Measurements from ENCODE around the gene SLC4A1AP. TPM values are rescaled to one million over a fixed set of nuclear protein-coding genes. Genes with fewer than 3 reads are reported as not detected.
A peak's percentile ranks its signal among the peaks of the same experiment; 100 is the strongest.
"Not testable (repeated sequence)": the region's sequence is repeated elsewhere in the genome, so short reads cannot be mapped to it uniquely, and the experiment has no call there.

The SLC4A1AP gene
- total RNA-seq, 1 experiment from 2014 or later: 20.9 TPM

DNA sequence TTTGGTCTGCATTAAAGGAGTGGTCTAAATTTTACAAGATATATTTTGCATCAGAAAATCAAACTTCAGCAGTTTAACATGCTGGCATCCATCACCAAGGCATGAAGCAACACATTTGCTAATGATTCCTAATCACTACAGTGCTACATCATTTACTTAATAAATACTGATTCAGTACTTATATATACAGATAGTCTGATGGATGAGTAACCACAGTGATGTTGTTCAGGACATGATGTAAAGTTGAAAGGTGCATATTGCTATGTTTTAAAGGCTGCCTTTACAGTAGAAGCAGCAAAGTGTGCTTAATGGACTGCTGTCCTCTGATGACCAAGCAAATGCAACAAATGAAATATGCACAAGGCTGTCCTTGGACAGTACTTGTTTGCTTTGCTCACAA, 11.3 kb upstream of the SLC4A1AP start:
- no peak for DNase-seq (ENCODE audit: low spot score)

DNA sequence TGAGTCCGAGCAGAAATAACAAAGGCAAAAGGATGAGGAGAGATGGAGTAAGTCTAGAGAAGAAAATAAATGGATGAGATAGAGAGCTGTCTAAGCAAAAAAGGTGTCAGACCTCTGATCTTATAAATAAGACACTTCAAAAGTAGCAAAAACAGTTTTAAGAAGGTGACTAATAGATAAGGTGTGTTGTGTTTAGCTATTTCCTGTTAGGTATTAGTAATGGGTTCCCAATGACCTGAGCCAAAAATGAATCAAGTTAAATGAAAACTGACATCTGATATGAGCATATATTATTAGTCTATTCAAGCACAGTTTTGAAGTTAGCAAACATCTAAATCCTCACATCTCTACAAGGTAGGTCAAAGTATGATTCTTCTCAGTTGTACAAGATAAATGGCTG, 10.9 kb upstream of the SLC4A1AP start:
- DNase-seq (ENCODE audit: low spot score): no peak

DNA sequence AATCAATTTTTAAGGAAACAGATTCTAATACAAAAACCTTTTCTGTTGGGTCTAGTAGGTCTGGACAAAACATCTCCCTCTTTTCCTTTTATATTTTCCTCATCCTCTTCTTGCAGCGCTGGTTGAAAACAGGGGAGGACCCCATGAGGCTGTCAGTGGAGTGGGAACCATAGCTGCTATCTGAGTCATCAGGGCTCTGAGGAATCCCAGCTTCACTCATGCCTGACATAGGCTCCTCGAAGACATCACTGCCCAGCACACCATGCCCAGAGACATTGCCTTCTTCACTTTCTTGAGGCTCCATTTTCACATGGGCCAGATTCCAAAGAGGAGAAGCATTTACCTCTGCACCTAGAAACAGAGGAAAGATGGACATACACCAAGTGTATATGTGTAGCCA, 10.3 kb upstream of the SLC4A1AP start:
- no peak for DNase-seq (ENCODE audit: low spot score)

DNA sequence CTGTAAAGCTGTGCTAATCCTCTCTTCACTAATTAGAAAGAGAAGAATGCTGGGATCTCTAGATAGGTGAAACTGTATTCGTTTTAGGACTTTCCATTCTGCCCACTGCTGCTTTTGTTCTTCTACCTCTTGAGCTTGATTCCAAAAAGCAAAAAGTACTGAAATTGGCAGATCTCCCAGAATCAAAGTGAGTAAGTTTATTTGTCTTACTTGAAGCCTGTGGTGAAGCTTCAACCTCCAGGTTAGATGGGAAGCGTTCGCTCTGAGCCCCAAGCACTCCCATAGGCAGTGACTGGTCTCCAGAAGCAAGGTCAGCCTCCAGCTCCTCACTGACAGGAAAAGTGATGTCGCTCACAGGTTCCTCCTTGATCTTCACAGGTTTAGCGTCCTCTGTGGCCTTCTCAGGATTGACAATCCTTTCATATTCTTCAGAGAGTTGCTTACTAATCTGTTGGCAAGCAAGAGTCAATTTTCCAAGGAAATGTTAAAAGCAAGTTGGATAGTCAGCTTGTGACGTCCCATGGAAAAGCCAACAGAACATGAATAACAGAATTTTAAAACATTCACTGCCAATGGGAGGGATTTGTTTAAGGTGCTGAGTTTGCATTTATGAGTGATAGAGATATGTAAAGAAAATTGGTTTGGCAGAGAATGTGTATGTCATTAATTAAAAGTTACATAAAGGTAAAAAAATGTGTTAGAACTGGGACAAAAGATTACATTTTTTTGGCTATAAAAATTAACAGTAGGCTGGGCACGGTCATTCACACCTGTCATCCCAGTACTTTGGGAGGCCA, 8.3 kb upstream of the SLC4A1AP start:
- DNase-seq (ENCODE audit: low spot score): no peak

DNA sequence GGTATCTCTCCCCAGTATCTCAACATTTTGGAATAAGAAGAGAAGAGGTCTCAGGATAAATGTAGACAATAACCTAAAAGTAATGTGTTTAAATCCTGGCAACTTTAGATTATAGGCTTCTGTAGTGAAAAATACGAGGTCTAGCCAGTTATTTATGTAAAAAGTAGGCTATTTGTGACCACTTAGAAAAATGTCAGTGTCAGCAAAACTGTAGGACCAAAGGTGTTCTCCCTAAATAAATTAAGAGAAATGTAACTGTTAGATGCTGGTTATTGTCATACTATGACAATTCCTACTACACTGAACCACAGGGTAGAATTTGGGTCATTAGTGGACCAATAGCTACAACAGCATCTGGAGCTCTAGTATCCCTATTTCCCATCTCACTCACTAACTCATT, 2.3 kb upstream of the SLC4A1AP start:
- no peak for DNase-seq (ENCODE audit: low spot score)

DNA sequence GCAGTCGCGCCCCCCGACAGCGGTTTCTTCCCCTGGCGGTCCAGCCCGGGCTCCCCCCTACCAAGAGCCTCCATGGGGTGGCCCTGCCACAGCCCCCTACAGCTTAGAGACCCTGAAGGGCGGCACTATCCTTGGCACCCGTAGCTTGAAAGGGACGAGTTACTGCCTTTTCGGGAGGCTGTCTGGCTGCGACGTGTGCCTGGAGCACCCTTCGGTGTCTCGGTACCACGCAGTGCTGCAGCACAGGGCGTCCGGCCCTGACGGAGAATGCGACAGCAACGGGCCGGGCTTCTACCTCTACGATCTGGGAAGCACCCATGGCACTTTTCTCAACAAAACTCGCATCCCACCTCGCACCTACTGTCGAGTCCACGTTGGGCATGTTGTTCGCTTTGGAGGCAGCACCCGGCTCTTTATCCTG, 475 bp downstream of the SLC4A1AP start:
- no peak for DNase-seq (ENCODE audit: low spot score)

DNA sequence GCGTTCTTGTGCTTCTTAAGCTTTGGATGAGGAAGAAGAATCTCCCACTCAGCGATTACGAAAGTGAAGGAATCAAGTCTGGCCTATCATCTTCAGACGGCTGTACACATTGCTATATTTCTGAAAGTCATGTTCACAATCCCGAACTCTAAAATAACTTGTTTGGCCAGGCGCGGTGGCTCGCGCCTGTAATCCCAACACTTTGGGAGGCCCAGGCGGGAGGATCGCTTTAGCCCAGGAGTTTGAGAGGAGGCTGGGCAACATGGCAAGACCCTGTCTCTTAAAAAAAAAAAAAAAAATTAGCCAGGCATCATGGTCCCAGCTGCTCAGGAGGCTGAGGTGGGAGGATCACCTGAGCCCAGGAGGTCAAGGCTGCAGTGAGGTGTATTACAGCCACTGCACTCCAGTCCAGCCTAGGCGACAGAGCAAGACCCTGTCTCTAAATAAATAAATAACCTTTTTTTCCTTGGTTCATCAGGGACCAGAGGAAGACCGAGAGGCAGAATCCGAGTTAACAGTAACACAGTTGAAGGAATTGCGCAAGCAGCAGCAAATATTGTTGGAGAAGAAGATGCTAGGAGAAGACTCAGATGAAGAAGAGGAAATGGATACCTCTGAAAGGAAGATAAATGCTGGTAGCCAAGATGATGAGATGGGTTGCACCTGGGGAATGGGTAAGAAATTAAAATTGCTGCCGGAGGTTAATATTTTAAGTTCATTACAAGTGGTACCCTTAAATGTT, 1.1 kb downstream of the SLC4A1AP start:
- DNase-seq (ENCODE audit: low spot score): no peak

DNA sequence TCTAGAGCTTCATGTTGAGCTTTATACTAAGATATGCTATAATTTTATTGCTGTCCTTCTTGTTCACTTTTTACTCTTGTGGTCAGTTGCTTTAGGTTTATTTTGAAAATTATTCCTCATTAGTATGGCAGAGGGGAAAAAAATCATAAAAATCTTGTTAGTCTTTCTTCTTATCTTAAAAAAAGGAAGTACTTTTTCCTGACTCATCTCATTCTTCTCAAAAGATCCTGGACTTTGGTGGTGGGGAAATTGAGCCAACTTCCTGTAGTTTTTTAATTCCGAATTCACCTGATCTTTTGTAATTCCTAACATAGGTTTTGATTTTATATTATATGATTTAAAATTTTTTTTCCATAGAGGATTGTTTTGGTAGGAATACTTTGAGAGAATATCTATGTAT, 3.8 kb downstream of the SLC4A1AP start:
- DNase-seq (ENCODE audit: low spot score): no peak

DNA sequence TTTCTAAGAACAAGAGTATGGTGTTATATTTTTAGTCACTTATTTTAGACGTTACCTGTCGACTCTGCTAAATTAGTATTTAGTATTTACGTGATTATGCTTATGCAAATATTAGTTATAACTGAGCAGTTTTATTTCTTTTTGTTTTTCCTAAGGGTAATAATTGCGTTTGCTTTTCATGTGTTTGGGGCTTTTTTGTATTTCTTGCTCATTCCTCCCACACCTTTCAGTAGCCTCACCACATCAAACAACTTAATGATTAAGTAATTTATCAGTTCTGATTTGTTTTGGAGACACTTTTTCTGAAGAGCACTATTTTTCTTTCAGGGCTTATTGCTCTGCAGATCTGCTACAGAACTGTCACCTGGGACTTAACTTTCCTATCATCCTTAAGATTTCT, 7.5 kb downstream of the SLC4A1AP start:
- DNase-seq (ENCODE audit: low spot score): no peak

DNA sequence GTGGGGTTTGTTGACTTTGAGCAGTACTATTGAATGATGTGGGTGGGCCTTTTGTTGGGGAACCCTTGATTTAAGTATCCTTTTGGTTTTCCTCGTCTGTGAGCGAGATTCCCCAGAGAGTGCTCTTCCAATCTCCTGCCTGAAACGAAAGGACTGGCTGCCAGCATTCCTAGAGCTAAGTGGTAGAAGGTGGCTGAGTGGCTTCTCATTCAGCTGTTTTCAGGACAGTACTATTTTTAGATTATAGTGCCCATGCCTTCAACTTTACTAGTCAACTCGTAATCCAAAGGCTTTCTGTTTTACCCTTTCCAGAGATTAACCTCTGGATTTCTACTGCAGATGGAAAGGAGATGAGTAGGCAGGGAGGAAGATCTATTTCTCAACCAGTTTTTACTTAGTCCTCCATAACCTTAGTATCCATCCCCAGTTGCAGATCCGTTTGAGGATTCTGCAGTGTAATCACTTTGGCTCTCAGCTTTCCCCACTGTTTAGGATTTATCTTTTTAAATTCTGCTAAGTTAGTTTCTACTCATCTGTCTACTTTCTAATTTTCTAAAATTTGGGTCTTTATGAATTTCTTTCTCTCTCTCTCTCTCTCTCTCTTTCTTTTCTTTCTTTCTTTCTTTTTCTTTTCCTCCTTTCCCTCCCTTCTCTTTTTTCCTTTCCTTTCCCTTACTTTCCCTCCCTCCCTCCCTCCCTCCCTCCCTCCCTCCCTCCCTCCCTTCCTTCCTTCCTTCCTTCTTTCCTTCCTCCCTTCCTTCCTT, 9.2 kb downstream of the SLC4A1AP start:
- no peak for DNase-seq (ENCODE audit: low spot score)

DNA sequence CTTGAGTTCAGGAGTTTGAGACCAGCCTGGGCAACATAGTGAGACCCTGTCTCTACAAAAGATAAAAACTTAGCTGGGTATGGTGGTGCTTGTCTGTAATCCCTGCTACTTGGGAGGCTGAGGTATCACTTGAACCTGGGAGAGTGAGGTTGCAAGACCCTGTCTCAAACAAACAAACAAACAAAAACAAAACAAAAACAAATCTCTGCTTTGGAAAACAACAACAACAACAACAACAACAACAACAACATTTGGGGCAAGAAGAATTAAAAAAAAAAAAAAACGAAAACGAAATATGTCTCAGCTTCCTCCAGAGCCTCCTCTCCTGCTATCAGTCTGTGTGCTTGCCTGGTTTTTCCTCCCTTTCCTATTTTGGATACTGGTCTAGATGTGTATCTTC, 16.9 kb downstream of the SLC4A1AP start:
- DNase-seq (ENCODE audit: low spot score): no peak

DNA sequence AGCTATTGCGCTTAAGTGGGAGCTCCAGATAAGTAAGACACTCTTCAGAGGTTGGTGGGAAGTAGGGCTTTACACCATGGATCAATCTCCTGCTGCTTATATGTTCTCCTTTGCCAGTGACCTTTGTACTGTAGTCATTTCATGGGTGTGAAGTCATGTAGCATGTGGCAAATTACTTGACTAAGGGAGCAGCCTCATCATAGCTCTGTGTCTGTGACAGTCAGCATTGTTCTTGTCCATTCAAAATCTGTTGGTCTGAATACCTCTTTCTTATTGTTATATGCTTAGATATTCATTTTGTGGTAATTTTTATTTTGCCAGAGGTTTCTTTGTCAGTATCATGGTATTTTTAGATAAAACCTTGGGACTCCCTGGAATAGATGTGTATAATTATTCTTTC, 18.2 kb downstream of the SLC4A1AP start:
- DNase-seq (ENCODE audit: low spot score): peak; percentile 31

DNA sequence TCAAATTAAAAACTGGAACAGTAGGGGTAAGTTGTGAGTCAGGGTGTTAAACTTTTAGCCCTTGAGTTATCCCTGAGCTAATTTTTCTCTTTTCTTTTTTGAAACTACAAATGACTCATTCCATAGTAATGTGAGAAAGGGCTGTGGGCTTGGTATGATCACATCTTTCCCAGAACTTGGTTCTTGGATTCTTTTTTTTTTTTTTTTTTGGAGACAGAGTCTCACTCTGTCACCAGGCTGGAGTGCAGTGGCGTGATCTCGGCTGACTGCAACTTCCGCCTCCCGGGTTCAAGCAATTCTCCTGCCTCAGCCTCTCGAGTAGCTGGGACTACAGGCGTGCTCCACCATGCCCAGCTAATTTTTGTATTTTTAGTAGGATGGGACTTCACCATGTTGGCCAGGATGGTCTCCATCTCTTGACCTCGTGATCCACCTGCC, 18.7 kb downstream of the SLC4A1AP start:
- DNase-seq (ENCODE audit: low spot score): not testable (repeated sequence)

DNA sequence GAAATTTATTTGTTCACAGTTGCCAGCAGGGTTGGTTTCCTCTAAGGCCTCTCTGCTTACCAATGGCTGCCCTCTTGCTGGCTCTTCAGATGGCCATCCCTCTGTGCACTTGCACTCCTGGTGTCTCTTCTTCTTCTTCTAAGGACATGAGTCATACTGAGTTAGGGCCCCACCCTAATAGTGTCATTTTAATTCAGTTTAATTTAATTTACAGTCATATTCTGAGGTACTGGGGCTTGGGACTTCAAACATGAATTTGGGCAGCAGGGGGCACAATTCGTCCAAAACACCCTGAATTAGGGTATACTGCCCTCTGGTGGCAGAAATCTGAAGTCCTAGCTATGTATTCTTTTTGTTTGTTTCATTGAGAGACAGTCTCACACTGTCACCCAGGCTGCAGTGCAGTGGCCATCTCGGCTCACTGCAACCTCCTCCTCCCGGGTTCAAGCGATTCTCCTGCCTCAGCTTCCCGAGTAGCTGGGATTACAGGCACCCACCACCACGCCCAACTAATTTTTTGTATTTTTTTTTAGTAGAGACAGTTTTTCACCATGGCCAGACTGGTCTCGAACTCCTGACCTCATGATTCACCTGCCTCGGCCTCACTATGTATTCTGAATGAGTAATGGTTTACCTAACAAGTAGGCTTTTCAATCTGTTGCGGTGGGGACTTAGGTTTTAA, 19.8 kb downstream of the SLC4A1AP start:
- DNase-seq (ENCODE audit: low spot score): peak; percentile 99

DNA sequence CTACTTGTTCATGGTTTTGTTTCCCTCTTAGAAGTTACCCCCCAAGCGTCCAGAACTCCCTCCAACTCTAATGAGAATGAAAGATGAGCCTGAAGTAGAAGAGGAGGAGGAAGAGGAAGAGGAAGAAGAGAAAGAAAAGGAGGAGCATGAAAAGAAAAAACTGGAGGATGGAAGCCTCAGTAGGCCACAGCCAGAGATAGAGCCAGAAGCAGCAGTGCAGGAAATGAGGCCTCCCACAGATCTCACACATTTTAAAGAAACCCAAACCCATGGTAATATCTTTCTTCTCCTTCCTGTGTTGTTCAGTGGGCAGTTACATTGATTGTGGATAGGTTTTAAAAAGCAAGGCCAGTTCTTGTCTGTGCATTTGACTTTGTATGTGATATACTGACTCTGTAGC, 21.3 kb downstream of the SLC4A1AP start:
- DNase-seq (ENCODE audit: low spot score): not testable (repeated sequence)

DNA sequence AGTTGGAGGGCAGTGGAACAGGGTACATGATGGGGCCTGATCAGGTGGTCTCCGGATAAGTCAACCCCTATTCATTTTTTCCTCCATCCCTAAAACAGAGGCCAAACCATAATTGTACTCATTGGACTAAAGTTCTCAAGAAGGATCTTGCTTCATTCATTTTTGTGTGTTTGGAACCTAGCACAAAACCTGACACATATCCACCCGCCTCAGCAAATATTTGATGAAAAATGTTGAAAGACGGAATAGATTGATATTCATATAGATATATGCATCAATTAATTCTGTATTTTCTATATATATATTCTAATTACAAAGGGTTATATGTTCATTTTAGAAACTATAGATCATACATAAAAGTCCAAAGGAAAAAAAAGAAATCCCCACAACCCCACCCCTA, 21.9 kb downstream of the SLC4A1AP start:
- no peak for DNase-seq (ENCODE audit: low spot score)

DNA sequence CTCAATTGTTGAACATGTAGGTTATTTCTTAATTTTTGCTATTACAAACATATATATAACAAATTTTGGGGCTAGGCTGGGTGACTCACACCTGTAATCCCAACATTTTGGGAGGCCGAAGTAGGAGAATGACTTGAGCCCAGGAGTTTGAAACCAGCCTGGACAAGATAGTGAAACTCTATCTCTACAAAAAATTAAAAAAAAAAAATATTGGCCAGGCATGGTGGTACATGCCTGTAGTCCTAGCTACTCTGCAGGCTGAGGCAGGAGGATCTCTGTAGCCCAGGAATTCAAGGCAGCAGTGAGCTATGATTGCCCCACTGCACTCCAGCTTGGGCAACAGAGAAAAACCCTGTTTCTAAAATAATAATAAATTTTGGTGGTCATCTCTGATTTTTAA, 23.5 kb downstream of the SLC4A1AP start:
- no peak for DNase-seq (ENCODE audit: low spot score)

DNA sequence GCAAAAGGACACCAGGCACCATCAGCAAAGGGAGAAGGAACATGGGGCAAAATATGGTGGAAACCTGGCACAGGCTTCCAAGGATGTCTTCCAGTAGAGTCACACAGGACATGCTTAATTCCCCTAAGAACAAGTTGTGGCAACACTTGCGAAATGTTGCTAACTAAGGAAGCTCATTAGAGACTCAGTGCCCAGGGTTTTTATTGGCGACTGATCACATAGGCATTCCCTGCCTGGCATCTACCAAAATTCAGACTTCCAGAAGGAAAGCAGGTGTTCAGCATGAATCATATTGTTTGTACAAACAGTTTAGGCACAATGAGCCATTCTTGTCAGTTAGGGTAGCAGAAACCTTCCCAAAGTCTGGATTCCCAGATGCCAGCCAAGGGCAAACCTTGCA, 25.7 kb downstream of the SLC4A1AP start:
- no peak for DNase-seq (ENCODE audit: low spot score)

DNA sequence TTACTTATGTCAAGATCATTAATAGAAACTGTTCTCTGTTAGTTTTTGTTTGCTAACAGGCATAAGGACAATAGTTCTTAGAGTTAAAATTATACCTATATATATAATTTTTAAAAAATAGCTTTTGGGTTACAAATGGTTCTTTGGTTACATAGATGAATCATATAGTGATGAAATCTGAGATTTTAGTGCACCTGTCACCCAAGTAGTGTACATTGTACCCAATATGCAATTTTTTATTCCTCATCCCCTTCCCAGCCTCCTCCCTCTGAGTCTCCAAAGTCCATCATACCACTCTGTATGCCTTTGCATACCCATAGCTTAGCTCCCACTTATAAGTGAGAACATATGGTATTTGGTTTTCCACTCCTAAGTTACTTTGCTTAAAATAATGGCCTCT, 26.4 kb downstream of the SLC4A1AP start:
- DNase-seq (ENCODE audit: low spot score): no peak

DNA sequence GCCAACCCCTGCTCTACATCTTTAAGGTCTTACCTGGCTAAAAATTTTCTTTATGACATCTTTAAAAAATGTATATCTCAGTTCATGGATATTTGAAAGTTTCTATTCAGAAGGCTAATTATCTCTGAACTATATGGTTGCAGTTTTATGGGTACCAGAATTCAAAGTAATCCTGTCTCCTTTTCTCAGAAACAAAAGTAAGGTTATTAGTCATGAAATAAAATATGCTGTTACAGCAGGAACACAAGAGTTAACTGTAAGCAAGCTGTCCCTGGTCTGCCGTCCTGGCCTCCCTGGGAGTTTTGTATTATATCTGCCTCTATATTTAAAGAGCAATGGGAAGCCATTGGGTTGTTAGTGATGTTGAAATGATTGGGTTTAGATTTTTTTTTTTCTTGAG, 34.0 kb downstream of the SLC4A1AP start:
- DNase-seq (ENCODE audit: low spot score): no peak

DNA sequence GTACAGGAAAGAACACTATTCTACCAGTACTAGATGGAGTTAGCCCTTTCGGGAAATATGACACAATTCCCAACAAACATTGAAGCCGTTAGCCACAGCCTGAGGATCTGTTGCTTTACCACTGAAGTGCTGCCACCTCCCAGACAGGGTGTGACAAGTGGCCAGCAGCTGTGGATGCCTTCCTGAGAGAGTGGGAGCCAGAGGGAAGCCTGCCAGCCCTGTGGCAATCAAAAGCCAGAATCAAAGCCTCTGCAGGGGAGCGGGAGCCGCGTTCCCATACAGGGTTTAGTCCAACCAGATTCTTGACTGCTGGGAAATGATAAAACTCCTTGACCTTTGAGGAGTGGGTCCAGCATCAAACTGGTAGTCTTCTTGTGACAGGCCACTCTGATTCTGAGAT, 38.0 kb downstream of the SLC4A1AP start:
- DNase-seq (ENCODE audit: low spot score): no peak

DNA sequence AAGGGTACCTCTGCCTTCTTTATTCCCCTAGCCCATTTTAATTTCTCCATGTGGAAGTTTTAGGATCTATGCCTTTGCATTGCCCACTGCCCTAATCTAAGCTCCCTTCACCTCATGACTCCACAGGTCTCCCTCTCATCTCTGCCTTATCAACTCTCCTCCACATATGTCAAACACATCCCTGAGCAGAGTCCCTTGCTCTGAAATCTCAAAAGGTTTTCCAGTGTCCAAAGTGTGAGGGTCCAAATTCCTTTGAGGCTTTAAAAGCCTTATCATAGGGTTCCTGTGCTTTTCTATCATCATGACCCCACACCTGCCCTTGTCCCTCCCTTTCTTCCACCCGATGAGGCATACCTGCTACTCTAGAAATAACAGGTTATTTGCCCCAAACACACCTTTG, 38.6 kb downstream of the SLC4A1AP start:
- DNase-seq (ENCODE audit: low spot score): no peak

All from HT-29 (cell line).